Nephron (organoid): ENCODE measurements around the gene SDF4.

ENCODE experiments used
- H3K27ac Mint-ChIP-seq, 3 experiments: 2 replicates each; pipeline ENCODE4 v1.8.0; 2020; ENCODE audit warnings: mixed read lengths in 3 of 3, mild to moderate bottlenecking in 2 of 3, moderate library complexity in 1 of 3
- H3K27me3 Mint-ChIP-seq: 2 replicates; pipeline ENCODE4 v1.8.0; 2021; ENCODE audit warnings: low read depth, mild to moderate bottlenecking, moderate library complexity, mixed read lengths
- H3K36me3 Mint-ChIP-seq: 2 replicates; pipeline ENCODE4 v1.8.0; 2020; ENCODE audit warnings: low read depth, mixed read lengths
- H3K4me1 Mint-ChIP-seq: 2 replicates; pipeline ENCODE4 v1.8.0; 2020; ENCODE audit warnings: mixed read lengths
- H3K4me3 Mint-ChIP-seq, 3 experiments: 2 replicates each; pipeline ENCODE4 v1.8.0; 2020; ENCODE audit warnings: mild to moderate bottlenecking in 3 of 3, mixed read lengths in 3 of 3, moderate library complexity in 2 of 3
- H3K9me3 Mint-ChIP-seq: 2 replicates; pipeline ENCODE4 v1.8.0; 2020; ENCODE audit warnings: mixed read lengths
- TF ChIP-seq, protein P1 (sequence below), 3 experiments: fragments of 200-600 bp; sonication (generic); IDR thresholded peaks; one replicate each; pipeline ENCODE4 v1.5.0; 2021; ENCODE audit warnings: antibody characterized with exemption in 3 of 3; ENCODE audit not compliant: unreplicated experiment in 3 of 3

The SDF4 gene

DNA sequence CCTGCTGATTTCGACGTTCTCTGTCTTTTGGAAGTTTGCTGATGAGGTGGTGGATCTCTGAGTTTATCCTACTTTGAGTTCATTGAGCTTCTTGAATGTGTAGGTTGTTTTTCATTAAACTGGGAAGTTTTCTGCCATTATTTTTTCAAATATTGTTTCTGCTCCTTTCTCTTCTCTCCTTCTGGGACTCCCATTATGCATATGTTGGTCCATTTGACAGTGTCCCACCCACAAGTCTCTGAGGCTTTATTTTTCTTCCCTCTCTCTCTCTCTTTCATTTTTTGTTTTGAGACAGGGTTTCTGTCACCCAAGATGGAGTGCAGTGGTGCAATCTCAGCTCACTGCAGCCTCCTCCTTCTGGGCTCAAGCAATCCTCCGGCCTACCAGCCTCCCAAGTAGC, 37.1 kb downstream of the SDF4 start:
- no peaks in the 10 kb centered on the region for H3K4me1 Mint-ChIP-seq
- H3K4me3 Mint-ChIP-seq, result no peak overlapping the region
- H3K27me3 Mint-ChIP-seq, result peaks cover 8% of the 10 kb centered on the region
- TF ChIP-seq, protein P1, sequence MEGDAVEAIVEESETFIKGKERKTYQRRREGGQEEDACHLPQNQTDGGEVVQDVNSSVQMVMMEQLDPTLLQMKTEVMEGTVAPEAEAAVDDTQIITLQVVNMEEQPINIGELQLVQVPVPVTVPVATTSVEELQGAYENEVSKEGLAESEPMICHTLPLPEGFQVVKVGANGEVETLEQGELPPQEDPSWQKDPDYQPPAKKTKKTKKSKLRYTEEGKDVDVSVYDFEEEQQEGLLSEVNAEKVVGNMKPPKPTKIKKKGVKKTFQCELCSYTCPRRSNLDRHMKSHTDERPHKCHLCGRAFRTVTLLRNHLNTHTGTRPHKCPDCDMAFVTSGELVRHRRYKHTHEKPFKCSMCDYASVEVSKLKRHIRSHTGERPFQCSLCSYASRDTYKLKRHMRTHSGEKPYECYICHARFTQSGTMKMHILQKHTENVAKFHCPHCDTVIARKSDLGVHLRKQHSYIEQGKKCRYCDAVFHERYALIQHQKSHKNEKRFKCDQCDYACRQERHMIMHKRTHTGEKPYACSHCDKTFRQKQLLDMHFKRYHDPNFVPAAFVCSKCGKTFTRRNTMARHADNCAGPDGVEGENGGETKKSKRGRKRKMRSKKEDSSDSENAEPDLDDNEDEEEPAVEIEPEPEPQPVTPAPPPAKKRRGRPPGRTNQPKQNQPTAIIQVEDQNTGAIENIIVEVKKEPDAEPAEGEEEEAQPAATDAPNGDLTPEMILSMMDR (IDR thresholded peaks at IDR 0.05; ENCODE audit: unreplicated experiment in 3 of 3), result no peak
- H3K36me3 Mint-ChIP-seq, result peaks cover 13% of the 10 kb centered on the region
- H3K9me3 Mint-ChIP-seq, result peaks cover 26% of the 10 kb centered on the region
- H3K27ac Mint-ChIP-seq, result no peak overlapping the region

DNA sequence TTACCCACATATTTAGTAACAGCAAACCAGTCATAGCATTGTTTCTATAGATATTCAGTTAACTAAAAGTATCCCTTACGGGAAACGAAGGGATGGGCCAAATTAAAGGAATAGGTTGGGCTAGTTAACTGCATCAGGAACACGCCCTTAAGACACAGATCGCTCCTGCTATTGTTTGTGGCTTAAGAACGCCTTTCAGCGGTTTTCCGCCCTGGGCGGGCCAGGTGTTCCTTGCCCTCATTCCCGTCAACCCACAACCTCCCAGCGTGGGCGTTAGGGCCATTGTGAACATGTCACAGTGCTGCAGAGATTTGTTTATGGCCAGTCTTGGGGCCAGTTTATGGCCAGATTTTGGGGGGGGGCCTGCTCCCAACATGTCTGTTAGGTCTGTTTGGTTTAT, 40.1 kb downstream of the SDF4 start:
- no peaks in the 10 kb centered on the region for H3K4me1 Mint-ChIP-seq
- no peak overlapping the region for H3K4me3 Mint-ChIP-seq
- H3K9me3 Mint-ChIP-seq, result peaks cover 31% of the 10 kb centered on the region
- H3K27ac Mint-ChIP-seq, result no peak overlapping the region
- peaks cover 13% of the 10 kb centered on the region for H3K36me3 Mint-ChIP-seq
- peaks cover 8% of the 10 kb centered on the region for H3K27me3 Mint-ChIP-seq
- TF ChIP-seq, protein P1 (IDR thresholded peaks at IDR 0.05; ENCODE audit: unreplicated experiment in 3 of 3), result no peak

DNA sequence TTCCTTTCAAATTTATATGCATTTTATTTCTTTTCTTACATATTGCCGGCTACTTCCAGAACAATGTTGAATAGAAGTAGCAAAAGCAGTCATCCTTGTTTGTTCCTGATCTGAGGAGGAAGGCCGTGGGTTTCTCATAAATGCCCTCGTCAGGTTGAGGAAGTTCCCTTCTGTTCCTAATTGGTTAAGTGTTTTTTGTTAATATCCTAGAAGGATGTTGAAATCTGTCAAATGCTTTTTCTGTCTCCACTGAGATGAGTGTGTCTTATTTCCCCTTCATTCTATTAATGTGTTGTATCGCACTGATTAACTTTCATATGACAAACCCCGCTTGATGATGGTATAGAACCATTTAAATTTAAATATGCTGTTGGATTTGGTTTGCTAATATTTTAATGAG, 42.7 kb downstream of the SDF4 start:
- Mint-ChIP-seq H3K4me3 (no peak overlapping the region), H3K27me3 (peaks cover 8% of the 10 kb centered on the region), H3K9me3 (peaks cover 15% of the 10 kb centered on the region), H3K27ac (no peak overlapping the region), H3K4me1 (no peaks in the 10 kb centered on the region), H3K36me3 (peaks cover 7% of the 10 kb centered on the region)
- TF ChIP-seq, protein P1 (IDR thresholded peaks at IDR 0.05; ENCODE audit: unreplicated experiment in 3 of 3), result no peak

DNA sequence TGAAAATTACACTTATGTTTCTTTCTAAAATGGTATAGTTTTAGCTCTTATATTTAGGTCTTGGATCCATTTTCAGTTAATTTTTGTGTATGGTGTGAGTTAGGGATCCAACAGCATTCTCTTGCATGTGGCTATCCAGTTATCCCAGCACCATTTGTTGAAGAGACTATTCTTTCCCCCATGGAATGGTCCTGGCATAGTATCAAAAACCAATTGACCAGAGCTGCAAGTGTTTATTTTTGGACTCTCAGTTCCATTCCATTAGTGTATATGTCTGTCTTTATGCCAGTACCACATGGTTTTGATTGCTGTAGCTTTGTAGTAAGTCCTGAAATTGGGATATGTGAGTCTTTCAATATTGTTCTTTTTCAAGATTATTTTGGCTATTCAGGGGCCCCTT, 43.9 kb downstream of the SDF4 start:
- peaks cover 6% of the 10 kb centered on the region for H3K36me3 Mint-ChIP-seq
- no peaks in the 10 kb centered on the region for H3K4me1 Mint-ChIP-seq
- H3K4me3 Mint-ChIP-seq, result no peak overlapping the region
- H3K27me3 Mint-ChIP-seq, result peaks cover 8% of the 10 kb centered on the region
- H3K9me3 Mint-ChIP-seq, result peaks cover 14% of the 10 kb centered on the region
- H3K27ac Mint-ChIP-seq, result no peak overlapping the region
- TF ChIP-seq, protein P1 (IDR thresholded peaks at IDR 0.05; ENCODE audit: unreplicated experiment in 3 of 3), result no peak

DNA sequence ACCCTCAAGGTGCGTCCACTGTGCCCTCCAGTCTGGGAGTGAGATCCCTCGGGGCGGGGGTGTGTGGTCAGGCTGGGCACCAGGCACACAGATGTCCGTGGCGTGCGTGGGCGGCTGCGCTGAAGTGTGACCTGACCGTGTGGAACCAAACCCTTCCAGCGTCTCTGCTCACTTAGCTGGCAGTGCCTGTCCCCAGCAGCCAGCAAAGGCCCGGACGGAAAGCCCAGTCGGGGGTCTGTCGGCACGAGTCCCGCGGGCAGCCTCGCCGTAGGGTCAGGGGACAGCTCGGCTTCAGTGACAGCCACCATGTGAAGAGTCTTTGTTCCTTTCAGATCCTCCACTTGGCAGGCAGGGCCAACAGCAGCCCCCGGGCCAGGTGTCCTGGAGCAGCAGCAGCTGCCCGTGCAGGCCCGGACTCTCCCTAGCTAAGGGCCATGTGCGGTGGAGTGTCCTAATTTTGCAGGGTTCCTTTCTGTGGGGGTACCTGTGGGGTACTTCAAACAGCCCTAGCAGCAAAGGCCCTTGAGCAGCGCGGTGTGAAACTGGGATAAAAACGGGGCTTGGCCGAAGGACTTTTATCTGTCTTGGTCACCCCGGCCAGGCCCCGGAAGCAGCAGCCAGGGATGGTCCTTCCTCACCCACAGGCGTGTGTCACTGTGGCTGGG, 46.6 kb downstream of the SDF4 start:
- Mint-ChIP-seq H3K4me3 (no peak overlapping the region), H3K36me3 (no peaks in the 10 kb centered on the region), H3K27me3 (peaks cover 9% of the 10 kb centered on the region), H3K9me3 (peaks cover 5% of the 10 kb centered on the region), H3K4me1 (peaks cover 5% of the 10 kb centered on the region), H3K27ac (no peak overlapping the region)
- TF ChIP-seq, protein P1 (IDR thresholded peaks at IDR 0.05; ENCODE audit: unreplicated experiment in 3 of 3), result no peak
